GM19468 (cell line): ENCODE data around the gene C3orf20.
"Not testable (repeated sequence)": the region's sequence is repeated elsewhere in the genome, so short reads cannot be mapped to it uniquely, and the experiment has no call there.

Source experiments
- ATAC-seq: cut with Tn5 transposase; IDR thresholded peaks from one replicate; pipeline ENCODE4 v1.9.1; 2021; ENCODE audit warnings: mild to moderate bottlenecking, moderate library complexity, moderate number of reproducible peaks; ENCODE audit not compliant: unreplicated experiment; ENCODE audit errors: extremely low read depth

C3orf20 gene

DNA sequence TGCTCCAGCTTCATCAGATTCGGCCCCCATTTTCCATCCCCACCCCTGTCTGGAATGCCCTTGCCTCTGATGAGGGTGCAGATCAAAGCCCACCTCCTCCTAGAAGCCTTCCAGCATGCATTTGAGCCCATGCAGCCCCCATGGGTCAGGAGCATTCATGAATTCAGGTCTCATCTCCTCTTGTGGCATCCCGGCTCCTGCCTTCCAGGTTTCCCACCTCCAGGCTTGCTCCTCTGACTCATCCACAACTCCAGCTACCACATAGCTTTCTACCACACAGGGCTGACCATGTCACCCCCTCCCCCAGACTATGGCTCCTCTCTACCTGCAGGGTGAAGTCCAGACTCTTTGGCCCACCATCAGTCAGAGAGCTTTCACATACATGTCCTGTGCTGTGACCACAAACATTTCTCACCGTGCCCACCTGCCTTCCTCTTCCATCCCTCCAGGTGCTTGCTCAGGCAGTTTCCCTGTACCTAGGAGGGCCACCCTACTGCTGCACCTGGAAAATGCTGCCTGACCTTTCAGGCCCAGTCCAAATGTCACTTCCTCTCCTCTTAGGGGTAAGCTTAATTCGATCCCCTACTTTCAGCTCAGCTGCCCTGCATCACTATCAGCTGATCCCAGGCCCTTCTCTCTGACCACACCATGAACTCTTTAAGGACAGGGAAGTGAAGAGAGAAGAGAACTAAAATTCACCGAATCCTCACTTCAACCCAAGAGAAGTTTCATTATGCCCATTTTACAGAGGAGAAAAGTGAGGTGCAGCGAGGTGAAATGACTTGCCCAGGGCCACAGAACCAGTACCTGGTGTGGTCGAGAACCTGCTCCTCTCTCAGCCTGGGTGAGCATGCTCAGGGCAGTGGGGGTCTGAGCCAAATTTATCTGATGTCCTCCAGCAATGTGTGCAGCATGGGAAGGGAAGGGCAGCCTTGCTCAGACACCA is 130.2 kb downstream of the C3orf20 start:
- ATAC-seq, result no peak

DNA sequence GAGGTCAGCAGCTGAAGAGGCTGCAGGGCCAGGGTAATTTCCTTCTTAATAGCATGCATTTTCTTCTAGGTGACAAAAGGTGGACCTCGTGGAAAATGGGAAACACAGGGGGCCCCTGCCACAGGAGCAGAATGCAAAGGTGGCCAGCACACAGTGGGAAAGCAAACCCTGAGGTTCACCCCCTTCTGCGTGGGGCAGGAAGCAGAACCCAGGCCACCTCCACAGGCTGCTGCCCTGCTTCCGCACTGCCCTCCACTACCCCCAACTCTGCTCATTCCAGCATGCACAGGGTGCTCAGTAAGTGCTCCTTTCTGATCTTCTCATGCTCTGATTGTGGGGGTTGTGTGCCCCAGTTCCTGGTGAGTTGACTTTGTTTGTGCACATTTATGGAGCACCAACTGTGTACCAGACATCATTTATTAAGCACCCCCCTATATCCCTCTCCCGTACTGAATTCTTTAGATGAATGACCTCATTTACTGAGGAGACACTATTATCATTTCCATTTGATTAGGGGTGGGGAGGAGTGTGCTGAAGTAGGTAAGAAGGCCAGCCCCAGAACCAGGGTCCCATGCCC is 131.1 kb downstream of the C3orf20 start:
- no peak for ATAC-seq

DNA sequence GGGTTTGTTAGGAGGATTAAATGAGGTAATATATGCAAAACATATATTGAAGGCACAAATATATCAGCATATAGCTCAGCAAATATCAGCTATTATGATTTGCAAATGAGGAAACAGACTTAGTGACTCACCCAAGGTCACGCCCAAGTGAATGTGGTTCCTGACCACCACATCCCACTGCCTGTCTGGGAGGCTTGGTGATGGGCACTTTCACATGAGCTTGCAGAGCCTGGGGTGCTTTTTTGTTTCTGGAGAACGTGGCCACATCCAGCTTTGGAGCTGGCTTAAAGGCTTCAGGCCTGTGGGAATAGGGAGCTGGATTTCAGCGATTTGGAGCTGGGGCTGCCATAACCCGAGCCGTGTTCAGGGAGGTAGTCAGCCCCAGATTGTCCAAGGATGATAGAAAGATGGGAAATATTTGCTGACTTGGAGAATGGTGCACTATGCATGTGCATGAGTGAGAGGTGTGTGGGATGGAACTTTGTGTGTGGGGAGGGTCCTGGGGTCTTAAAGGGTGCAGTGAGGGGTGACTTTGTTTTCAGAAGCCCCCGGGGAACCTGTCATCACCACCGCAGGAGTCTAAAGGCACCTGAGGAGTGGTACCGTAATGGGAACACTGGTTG is 131.8 kb downstream of the C3orf20 start:
- ATAC-seq, result no peak

DNA sequence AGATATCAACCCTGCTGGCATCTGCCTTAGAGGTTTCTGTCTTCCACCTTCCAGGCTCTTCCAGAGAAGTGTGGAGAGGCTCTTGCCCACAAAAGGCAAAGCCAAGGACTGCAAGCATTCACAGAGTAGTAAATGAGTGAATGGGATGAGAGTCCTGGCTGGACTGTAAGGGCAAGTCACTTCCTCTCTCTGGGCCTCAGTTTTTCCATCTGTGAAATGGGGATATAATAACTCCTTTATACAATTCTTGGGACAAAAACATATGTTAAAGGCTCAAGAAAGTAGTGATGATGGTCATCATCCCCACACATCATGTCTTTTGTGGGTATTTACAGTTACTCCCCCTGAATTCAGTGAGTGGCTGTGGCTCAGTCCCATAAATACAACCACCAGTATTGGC is 133.1 kb downstream of the C3orf20 start:
- no peak for ATAC-seq

DNA sequence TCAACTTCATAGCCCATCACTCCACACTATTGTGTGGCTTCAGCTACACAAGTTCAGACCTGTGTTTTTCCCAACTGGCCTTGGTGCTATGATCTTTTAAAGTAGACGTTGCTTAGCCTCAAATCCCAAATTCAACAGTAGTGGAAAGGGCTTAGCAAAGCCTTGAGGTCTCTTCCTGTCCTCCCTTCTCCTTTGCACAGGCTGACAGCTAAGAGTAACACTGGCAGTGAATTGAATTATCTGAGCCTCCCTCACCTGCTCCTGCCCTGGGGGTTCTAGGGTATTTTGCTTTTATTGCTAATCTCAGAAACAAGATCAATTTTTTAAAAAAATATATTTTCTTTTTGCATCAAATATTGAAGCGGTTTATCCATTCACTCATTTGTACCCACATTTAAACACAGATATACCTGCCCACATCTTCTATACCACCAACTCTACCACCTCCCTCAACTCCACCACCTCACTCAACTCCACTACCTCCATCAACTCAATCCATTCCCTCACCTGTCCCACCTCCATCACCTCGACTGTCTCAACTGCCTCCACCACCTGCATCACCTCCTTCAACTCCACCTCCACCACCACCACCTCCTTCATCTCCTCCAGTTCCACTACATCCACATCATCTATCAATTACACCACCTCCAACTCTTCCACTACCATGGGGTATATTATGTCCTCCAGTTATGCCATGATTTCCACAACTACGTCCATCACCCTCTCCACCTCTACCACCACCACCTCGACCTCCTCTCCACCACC is 133.7 kb downstream of the C3orf20 start:
- no peak for ATAC-seq

DNA sequence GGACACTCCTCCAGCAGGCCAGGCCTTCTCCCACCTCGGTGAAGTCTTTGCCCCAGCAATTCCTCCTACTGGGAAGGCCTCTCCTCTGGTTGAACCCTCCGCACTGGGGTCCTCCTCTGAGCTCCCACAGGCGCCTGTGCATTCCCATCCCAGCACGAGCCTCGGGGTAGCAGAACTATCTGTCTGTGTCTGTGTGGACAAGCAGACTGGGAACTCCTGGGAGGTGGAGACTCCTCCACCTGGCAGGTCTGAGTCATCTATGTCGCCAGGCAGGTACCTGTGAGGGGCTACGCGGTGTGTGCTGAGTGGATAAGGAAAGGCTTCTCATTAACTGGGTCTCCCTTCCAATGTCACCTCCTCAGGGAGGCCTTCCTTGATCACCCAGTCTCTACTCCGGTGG is 134.7 kb downstream of the C3orf20 start:
- not testable (repeated sequence) for ATAC-seq

DNA sequence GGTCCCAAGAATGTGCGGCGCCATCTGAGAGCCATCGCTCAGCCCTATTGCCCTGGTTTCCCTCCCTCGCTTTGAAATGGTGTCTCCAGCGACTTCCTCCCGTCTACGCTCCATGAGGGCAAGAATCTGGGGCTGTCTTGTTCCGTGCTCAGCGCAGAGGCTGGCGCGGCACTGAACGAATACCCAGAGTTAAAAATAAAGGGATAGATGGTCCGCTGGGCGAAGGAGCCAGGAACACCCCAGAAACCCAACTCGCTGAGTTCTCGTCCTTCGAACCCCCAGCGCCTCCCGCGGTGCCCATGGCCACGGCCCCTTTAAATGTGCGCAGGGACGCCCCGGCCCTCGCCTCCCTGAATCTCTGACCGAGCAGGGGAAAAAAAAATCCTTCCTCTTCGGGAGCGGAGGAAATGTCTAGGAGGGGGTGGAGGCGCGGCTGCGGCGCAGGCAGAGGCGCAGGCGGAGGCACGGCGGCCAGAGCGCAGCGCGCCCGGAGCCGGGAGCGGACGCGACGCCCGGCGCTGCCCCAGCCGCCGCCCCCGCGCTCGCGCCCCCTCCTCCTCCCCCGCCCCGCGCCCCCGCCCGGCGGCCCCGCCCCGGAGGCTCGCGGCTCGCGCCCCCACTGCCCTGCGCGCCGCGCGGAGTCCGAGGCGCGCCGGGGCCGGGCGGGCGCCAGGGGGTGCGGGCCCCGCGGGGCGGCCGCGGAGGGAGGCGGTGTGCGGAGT is 135.3 kb downstream of the C3orf20 start:
- ATAC-seq, result no peak

DNA sequence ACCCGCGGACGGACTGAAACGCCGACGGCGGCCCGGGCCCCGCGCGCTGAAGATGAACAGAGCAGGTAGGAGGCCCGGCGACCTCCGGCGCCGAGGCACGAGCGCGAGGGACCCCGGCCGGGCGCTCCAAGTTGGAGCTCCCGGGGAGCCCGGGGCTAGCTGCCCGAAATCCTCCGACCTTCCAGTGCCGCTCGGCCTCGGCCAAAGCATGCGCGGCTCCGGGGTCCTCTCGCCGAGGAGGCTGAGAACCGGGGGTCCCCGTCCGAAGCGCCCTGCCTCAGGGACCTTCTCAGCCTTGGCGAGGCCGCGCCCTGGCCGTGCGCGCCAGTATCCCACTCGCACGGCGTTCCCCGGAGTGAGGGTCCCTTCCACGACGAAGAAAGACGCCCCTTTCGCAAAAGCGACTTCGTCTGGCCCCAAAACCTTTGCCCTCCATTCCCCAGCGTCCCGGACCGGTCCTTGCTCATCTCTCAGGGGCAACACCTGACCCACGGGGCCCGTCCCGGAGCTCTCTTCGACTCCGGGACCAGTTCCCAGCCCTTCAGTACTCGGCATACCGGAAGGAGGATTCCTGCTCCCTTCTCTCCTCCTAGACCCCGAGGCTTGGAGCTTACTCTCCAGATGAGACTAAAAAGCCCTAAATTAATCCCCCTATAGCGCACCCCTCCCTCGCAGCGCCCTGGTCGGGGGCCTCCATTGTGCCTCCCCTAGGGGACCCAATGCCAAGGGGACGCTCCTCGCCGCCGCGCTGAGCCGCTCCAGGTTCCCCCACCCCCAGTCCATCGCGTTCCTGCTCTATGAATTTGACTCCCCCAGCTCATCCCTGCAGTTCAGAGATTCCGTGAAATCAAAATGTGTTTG is 136.1 kb downstream of the C3orf20 start:
- ATAC-seq, result no peak

DNA sequence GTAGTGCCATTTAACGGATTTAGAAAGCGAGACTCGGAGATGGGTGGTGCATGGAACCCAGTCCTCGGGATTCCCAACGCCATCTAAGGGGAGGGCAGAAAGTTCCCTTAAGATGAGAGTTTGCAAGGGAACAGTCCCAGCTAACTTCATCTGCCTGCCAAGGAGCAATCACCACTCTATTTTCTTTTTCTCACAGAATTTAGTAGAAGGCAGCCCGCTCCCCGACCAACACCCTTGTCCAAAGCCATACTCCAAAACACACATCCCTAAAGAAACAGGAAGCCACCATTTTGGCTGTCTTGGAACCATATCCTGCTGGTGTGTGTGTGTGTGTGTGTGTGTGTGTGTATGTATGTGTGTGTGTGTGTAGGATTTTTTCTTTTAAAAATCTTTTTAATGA is 136.7 kb downstream of the C3orf20 start:
- ATAC-seq, result no peak

DNA sequence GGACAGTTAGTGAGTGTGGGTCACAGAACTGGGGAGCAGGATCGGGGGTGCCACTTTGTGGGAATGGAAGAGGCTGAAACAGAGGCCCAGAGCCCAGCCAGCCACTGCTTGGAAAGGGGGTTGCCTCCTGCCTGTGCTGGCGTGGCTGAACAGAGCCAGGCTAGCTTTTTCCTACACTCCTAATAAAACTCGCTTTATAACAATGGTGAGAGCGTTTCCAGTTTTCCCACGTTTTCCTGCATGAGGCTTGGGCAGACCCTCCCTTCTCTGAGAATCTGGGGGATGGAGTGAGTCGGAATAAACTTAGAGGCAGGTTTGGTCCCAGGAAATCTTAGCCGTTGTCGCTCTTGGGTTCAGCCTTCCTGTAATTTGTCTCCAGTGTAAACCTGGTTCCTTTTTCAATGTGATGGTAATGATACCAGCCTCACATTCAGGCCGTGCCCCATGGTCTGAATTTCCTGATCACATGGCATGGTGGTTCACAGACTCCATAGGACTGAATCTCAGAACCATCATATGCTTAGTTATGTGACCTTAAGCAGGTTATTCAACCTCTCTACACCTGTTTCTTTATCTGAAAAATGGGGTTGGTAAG is 137.4 kb downstream of the C3orf20 start:
- ATAC-seq, result no peak

DNA sequence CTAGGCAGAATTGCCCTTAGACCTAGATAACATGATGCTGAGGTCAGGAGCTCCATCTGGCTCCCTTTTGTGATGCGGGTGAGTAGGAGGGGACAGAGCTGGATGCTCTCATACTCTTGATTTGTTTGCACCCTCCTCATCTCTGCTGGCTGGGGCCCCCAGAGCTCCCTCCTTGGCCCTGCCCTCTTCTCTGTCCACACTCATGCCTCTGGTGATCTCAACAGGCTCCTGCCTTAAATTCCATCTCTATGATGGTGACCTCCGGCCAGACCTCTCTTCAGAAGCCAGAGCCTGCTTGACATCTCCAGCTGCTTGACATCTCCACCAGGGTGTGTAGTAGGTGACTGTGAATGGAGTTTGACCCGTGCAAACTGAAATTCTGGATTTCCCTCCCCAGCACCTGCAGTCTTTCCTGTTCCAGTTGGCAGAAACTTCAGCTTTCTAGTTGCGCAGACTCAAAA is 139.5 kb downstream of the C3orf20 start:
- ATAC-seq, result no peak

DNA sequence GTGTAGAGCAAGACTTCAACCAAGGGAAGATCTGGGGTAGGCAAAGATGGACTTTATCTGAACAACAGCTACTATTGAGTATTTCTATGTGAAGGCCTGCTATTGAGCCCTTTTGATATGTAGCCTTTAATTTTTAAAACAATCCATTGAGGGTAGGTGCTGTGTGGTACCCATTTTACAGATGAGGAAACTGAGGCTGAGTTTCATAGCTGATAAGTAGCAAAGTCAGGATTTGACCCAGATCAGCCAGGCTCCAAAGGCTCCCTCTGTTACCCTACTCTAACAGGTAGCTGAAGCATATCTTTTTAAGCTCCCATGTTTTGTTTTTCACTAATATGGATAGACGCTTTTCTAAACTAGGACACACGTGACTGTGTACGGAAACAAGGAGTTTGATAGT is 141.4 kb downstream of the C3orf20 start:
- ATAC-seq, result no peak

DNA sequence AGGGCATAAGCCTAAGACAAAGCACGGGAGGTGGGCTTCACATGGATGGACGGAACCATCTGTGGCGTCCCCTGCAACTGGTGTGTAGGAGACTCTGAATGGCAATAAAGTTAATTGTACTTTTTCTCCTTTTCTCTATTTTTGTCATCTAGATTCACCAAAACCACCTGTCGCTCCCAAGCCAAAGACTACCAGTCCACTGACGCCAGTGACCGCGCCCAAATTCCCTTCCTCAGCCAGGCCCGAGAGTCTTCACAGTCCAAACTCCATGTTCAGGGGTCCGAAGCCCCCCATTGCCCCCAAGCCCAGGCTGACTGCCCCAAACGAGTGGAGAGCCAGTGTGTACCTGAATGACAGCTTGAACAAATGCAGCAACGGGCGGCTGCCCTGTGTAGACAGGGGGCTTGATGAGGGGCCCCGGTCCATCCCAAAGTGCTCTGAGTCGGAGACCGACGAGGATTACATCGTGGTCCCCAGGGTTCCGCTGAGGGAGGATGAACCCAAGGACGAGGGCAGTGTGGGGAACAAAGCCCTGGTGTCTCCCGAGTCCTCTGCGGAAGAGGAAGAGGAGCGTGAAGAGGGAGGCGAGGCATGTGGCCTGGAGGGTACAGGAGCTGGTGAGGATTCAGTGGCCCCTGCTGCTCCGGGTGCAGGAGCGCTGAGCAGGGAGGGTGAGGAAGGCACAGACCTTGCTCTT is 144.0 kb downstream of the C3orf20 start, which contains the start of gene FGD5:
Gene FGD5 (plus strand): TSS at position 159 of the 697 bp plus-strand sequence. CDS start 110 bp downstream, at position 269.
- ATAC-seq, result no peak

DNA sequence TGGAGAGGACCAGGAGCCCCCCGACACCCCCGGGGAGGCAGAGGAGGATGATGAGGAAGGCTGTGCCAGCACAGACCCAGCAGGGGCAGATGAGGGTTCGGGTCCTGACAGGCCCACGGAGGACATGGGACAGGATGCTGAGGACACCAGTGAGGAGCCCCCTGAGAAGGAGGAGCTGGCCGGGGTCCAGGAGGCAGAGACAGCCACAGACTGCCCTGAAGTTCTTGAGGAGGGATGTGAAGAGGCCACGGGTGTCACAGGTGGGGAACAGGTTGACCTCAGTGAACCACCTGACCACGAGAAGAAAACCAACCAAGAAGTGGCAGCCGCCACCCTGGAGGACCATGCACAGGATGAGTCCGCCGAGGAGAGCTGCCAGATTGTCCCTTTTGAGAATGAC is 144.7 kb downstream of the C3orf20 start:
- no peak for ATAC-seq

DNA sequence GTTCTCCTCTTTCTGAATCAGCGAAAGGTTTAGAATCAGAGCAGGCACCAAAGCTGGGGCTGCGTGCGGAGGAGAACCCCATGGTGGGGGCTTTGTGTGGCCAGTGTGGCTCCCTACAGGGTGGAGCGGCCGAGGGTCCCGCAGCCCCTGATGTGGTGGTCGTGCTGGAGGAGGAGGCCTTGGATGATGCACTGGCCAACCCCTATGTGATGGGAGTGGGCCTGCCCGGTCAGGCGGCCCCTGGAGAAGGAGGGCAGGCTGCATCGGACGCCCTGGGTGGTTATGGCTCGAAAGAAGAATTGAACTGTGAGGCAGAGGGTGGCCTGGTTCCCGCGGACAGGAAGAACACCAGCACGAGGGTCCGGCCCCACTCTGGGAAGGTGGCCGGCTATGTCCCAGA is 145.2 kb downstream of the C3orf20 start:
- ATAC-seq, result no peak

DNA sequence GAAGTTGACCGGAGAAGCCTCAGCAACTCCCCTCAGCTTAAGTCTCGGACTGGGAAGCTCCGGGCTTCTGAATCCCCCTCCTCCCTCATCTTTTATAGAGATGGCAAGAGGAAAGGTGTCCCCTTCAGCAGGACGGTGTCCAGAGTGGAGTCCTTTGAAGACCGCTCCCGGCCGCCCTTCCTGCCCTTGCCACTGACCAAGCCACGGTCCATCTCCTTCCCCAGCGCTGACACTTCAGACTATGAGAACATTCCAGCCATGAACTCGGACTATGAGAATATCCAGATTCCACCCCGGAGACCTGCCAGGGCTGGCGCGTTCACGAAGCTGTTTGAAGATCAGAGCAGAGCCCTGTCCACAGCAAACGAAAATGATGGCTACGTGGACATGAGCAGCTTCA is 146.2 kb downstream of the C3orf20 start:
- ATAC-seq, result no peak

DNA sequence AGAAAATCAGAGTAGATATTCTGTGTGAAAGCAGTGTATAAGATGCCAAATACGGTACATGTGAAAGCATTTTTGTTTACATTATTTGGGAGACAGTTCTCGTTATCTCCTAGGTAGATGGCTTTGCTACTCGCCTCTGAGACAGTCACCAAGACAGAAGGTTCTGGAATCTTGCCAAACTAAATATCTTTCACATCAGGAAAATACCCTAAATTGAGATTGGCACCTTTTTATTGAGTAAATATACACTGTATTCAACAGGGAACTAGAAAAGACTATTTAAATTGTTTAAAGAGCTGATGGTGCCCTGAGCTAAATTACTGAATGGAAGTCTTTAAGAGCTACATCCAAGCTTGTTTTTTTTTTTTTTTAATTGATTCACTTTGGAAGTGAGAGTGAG is 147.2 kb downstream of the C3orf20 start:
- ATAC-seq, result no peak
